ENCODE results near the gene CCDC172.

Gene CCDC172

GRCh38 chr10:116429288-116429977 lies 105.2 kb downstream of the CCDC172 start:
- no peak for DNase-seq (ENCODE audit: low read depth in 3 of 3, low spot score in 1 of 3)
